ENCODE measurements around the gene SCG5.
"Not testable (repeated sequence)": the region's sequence is repeated elsewhere in the genome, so short reads cannot be mapped to it uniquely, and the experiment has no call there.

SCG5 gene, protein sequence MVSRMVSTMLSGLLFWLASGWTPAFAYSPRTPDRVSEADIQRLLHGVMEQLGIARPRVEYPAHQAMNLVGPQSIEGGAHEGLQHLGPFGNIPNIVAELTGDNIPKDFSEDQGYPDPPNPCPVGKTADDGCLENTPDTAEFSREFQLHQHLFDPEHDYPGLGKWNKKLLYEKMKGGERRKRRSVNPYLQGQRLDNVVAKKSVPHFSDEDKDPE

DNA sequence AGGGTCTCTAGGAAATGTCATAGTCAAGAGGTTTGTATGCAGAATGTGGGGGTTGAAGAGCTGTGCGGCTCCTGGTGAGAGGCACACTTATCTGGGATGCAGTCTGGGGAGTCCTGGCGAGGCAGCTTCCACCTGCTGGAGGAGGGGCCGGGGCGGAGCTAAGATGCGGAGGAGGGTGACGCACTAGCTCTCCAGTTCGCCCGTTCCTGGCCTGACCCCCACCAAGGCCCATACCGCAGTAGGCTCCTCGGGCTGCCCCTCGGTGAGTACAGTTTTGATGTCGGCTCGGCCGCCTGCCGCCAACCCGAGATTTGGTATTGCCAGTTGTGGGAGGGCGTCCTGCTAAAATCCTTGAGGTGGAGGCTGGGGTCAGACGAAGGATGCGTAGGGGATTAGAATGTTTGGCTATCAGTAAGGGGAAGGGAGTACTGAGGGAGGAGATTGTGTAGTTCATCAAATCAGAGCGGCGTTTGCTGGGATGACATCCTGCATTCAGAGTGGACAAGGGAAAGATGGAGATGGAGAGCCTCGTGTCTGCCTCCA, at the start of gene SCG5:
TSS of gene SCG5 (plus strand) at position 194 of the 543 bp plus-strand sequence. CDS start 1,883 bp downstream, outside the sequence.
- H3K4me3 ChIP-seq (replicated peaks; ENCODE audit: low read depth, low read length) = peak within 1 kb of the TSS; percentile 47
- TF ChIP-seq CTCF (IDR thresholded peaks at IDR 0.05; ENCODE audit: low read length, missing control alignments) = no peak
- peak; percentile 37 for DNase-seq (ENCODE audit: low read depth)

DNA sequence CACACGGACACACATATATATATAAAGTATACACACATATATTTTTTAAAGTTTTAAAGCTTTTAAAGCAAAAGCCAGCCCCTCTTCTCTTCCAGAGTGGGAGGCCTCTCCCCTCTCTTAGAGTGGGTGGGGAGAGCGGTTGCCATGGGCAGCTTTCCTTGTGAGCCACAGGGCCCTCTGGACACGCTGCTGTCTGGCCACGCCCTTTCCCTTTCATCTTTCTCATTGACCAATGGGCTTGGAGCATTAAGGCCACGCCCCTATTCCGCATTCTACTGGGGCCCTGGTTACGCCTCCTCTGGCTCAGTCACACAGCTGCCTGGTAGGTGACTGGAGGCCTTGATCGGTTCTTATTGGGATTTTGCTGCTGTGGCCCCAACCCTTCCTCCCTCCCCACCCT, 48.4 kb upstream of the SCG5 start, which contains the start of gene GOLGA8N:
TSS of gene GOLGA8N (plus strand) at position 306 of the 400 bp plus-strand sequence.
- not testable (repeated sequence) for H3K4me3 ChIP-seq (replicated peaks; ENCODE audit: low read depth, low read length); DNase-seq (ENCODE audit: low read depth)

GRCh38 chr15:32609518-32609917, 32.0 kb upstream of the SCG5 start:
- DNase-seq (ENCODE audit: low read depth); H3K4me3 ChIP-seq (replicated peaks; ENCODE audit: low read depth, low read length): not testable (repeated sequence)

DNA sequence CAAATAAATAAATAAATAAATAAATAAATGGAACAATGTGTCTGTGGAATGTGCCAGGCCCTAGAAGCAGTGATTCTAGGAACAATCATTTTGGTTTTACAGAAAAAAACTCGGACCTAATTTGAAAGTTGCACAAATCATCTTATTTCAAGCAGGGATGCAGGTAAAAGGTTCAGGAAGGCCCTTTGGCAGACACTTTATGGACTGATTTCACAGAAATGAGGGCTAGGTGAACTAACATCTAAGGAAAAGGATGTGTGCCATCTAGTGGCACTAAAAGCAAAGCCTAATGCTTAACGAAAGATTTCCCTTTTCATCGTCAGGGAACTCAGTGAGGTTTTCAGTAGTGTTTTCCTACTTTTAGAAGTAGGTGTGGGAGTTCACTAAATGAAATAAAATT, 30.8 kb upstream of the SCG5 start:
- peak; percentile 65 for DNase-seq (ENCODE audit: low read depth)
- not testable (repeated sequence) for H3K4me3 ChIP-seq (replicated peaks; ENCODE audit: low read depth, low read length)

GRCh38 chr15:32614712-32615050, 26.8 kb upstream of the SCG5 start:
- DNase-seq (ENCODE audit: low read depth) = not testable (repeated sequence)
- peak overlapping the region; percentile 73 for H3K4me3 ChIP-seq (replicated peaks; ENCODE audit: low read depth, low read length)

DNA sequence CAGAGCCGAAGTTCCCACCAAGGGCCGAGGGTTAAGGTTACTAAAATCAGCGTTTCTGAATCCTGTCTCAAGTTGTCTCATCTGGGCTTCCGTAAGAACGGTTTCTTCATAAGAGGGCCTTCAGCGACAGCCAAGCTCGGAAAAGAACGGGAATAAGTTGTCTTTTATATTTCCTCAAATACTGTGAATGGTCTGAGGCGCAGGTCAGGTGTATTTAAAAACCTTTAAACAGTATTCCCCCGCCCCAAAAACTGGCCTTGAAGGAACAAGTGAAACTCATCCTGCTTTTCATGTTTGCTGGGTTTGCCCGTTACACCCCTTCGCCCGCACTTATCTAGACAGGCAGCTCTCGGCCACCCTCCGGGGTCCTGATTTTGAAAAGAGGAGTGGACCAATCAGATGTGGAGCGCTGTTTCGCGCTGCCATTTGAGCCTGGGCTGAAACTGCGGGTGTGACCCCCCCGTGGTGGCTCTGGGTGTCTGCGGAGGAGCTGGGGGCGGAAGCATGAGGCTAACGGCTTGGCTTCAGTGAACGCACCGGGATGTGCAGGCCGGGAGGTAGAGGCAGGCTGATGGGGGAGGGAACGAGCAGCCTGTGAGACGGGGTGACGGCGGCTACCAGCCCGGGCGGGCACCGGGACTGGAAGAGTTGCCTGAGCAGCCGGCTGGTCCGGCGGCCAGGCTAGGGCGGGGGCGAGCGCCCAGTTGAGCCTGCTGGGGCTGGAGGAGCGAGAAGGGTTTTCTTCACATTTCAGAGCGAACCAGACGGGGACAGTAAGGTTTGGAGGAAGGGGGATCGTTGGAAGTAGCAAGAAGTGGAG, 26.2 kb upstream of the SCG5 start, which contains the start of gene ARHGAP11A:
TSS of gene ARHGAP11A (plus strand) at position 454 of the 820 bp plus-strand sequence. CDS start 708 bp downstream, outside the sequence.
- DNase-seq (ENCODE audit: low read depth) = peak; percentile 96
- peak within 1 kb of the TSS; percentile 73 for H3K4me3 ChIP-seq (replicated peaks; ENCODE audit: low read depth, low read length)

- peak overlapping the region; percentile 73 for H3K4me3 ChIP-seq (replicated peaks; ENCODE audit: low read depth, low read length)
- DNase-seq (ENCODE audit: low read depth) = not testable (repeated sequence)
Measured at GRCh38 chr15:32615871-32616426, 25.6 kb upstream of the SCG5 start.

- DNase-seq (ENCODE audit: low read depth) = no peak
- no peak overlapping the region for H3K4me3 ChIP-seq (replicated peaks; ENCODE audit: low read depth, low read length)
- TF ChIP-seq CTCF (IDR thresholded peaks at IDR 0.05; ENCODE audit: low read length, missing control alignments) = no peak
Measured at GRCh38 chr15:32636410-32636809, 5.1 kb upstream of the SCG5 start.

DNA sequence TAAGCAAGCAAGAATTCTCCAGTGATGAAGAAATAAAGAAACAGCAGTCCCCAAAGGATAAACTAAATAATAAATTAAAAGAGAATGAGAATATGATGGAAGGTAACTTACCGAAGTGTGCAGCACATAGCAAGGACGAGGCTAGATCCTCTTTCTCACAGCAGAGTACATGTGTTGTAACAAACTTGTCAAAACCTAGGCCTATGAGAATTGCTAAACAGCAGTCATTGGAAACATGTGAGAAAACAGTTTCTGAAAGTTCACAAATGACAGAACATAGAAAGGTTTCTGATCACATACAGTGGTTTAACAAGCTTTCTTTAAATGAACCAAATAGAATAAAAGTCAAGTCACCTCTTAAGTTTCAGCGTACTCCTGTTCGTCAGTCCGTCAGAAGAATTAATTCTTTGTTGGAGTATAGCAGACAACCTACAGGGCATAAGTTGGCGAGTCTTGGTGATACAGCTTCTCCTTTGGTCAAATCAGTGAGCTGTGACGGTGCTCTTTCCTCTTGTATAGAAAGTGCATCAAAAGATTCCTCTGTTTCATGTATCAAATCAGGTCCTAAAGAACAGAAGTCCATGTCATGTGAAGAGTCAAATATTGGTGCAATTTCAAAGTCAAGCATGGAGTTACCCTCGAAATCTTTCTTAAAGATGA, 4.5 kb upstream of the SCG5 start:
- no peak for DNase-seq (ENCODE audit: low read depth)
- TF ChIP-seq CTCF (IDR thresholded peaks at IDR 0.05; ENCODE audit: low read length, missing control alignments) = no peak
- no peak overlapping the region for H3K4me3 ChIP-seq (replicated peaks; ENCODE audit: low read depth, low read length)

All from fibroblast of pulmonary artery (primary cell).